Right forelimb (tissue), 1 donor: ENCODE data around the gene FAM240A.
"Not testable (repeated sequence)": the region's sequence is repeated elsewhere in the genome, so short reads cannot be mapped to it uniquely, and the experiment has no call there.

ENCODE experiments used
- DNase-seq: peaks from one replicate; pipeline ENCODE4 v3.0.0-alpha.2; 2018

FAM240A gene

DNA sequence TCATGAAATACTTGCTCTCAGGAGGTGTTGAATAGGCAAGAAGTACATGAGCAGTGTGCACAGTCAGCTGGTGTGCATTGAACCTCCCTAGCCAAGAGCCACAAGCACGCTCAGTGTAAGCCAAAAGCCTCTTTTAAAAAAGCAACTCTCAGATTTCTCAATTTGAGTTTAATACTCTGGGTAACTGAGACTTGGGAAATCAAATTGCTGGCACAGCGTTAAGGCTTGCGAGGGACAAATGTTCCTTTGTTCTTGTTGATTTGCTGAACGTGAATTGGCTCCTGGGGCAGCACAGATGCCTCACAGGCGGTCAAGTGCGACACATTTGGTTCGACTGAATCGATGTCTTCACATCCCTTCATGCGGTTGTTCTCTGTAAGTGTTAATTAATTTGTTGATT, at the start of gene FAM240A:
FAM240A (plus strand) TSS at position 202 of the 400 bp plus-strand sequence; CDS start at position 361, 159 bp downstream.
- no peak for DNase-seq

DNA sequence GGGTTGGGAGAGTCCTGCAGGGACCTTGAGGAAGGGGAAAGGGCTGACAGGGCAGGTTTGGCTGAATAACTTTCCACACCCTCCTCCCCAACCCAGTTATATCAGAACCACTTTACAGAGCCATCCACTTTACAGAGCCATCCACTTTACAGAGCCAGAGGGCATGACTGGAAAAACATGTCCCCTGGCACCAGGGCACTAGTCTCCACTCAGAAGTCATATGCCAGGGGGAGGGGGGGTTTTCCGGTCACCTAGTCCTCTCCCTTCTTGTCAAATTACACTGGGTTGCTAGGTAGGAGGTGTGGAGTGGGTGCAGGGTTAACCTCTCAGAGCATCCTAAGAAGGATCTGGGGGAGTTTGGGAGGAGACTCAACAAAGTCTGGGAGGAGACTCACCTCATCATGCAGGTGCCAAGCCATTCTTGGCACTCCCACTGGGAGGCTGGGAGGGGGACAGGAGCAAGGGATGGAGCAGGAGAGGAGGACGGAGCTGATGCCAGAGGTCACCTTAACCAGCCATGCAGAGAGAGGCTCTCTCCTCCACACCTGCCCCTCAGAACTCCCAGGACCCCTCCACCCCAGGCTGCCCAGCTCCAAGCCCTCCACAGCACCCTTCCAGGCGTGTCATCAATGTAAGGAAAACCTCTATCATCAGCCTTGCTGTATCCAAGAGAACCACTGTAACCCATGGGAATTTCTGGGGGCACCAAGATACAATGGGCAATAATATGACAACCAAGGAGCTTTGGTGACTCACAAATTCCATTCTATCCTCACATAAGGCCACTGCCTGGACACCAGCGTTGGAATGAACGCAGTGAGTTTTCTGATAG, 47.9 kb upstream of the FAM240A start:
- no peak for DNase-seq

DNA sequence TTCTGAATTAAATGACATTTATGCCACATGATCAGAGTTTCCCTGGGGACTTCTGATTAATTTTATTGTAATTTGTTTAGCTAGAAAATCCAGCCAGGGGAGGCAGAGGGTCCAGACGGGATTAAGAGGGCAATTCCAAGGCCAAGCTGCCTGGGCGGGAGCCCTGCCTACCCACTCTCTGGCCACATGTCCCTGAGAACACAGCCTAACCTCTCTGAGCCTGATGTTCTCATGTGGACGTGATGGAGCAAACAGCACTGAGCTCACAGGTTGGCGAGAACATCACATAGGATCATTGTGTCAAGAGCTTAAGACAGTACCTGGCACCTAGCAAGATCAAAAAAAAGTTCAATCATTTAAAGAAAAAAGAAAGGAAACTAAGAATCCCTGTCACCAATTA, 47.2 kb upstream of the FAM240A start:
- no peak for DNase-seq

DNA sequence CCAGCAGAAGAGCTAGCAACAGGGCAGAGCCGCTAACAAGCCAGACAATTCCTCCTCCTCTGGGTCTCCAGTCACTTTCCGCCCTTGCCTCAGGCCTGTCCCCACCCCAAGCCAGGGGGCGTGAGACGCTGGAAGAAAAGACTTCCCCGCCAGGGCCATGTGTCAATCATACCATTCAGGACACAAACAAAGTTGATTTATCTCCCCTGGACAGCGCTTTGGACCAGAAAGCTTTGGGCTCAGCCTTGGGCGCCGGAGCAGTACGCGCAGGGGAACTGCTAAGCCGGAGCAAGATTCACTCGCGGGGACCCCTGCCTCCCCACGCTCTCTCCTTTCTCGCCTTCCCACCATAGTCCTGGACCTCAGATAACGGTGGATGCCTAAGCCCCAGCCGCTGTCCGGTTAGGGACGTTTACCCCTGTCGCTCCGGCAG, 46.7 kb upstream of the FAM240A start:
- DNase-seq = peak; percentile 50

- DNase-seq = peak; percentile 76
These were observed 46.2 kb upstream of the FAM240A start, which contains the start of gene LRRC2 for GRCh38 chr3:46566040-46566641. Gene LRRC2, minus strand, starts transcription at chr3:46566302. Its CDS starts 14,711 bp downstream, at chr3:46551591.

DNA sequence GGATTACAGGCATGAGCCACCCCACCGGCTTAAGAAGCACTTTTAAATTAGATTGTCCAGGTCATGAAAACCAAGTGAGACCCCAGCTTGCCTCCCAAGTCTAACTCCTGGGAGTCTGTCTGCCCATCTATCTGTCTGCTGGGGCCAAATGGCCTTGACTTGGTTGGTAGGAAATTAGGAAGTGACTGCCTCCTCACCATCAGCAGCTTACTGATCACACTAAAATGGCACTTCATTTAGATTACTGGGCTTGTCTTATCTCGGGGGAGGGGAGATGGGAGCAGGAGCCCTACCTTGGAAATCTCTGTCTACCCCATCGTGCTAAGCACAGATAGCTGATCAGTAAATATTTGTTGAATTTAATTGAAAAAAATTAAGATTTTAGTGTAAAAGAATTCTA, 40.6 kb upstream of the FAM240A start:
- no peak for DNase-seq

DNA sequence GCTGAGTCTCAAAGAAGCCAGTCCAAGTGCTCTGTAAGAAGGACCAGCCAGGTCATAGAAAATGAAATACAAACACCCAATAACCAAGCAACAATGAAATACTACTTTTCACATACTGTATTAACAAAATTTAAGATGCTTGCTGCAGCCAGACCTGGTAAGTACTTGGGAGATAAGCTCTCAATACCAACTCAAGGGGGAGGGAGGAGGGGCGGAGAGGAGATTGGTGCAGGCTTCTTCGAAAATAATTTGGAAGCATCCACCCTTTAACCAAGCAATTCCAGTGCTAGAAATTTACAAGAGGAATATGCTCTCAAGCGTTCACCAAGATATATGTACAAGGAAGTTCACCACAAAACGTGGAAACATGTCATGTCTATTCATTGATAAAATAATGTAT, 38.6 kb upstream of the FAM240A start:
- no peak for DNase-seq

GRCh38 chr3:46574243-46574646, 38.1 kb upstream of the FAM240A start:
- no peak for DNase-seq

DNA sequence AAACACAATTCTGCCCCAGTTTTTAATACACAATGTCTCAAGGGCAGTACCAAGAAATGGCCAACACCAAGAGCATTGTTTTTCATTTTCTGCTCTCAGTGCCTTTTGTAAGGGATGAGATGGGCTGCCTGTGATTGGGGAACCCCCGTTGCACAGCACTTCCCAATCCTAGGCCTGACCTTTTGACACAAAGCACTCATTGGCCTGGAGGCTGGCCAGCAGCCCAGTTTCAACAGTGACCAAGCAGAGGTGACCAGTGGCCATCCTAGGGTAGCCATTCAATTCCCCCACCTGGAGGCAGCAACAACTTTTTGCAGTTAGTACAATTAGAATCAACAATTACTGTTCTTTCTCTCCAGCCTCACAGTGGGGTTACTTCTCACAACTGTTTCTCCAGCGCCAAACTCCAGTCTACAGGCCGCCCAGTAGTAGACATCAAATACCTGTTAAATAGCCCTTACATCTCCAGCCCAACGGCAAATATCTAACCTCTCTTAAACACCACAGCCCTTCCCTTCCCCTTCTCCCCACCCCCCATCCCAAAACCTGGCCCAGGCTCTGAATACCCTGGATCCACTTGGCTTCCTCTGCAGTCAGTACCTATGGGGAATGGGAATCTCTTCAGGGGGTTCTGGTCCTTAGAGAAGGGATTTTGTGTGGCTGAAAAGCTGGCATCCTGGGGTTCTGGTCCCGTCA, 37.3 kb upstream of the FAM240A start:
- no peak for DNase-seq

- DNase-seq = no peak
These were observed 36.6 kb upstream of the FAM240A start for GRCh38 chr3:46575577-46576222.

- no peak for DNase-seq
These were observed 35.9 kb upstream of the FAM240A start for GRCh38 chr3:46576386-46576785.

GRCh38 chr3:46576879-46577278, 35.4 kb upstream of the FAM240A start:
- no peak for DNase-seq

GRCh38 chr3:46577580-46578249, 34.6 kb upstream of the FAM240A start:
- not testable (repeated sequence) for DNase-seq

GRCh38 chr3:46578973-46579755, 33.2 kb upstream of the FAM240A start:
- DNase-seq = no peak

DNA sequence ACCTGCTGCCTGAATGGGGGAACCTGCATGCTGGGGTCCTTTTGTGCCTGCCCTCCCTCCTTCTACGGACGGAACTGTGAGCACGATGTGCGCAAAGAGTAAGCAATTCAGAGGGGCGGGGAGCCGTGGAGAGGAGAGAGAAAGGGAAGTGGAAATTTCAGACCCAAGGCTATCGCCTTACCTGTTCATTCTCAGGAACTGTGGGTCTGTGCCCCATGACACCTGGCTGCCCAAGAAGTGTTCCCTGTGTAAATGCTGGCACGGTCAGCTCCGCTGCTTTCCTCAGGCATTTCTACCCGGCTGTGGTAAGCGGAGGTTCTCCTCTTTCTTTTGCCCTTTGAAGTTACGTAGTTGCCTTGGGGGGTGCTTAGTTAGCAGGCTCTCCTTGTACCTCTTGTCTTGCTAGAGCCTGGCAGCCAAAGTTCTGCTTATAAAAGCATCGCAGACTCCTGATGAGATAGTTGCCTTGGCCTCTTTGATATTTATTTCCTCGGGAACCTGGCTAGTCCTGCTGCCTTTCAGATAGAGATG, 32.5 kb upstream of the FAM240A start:
- no peak for DNase-seq

DNA sequence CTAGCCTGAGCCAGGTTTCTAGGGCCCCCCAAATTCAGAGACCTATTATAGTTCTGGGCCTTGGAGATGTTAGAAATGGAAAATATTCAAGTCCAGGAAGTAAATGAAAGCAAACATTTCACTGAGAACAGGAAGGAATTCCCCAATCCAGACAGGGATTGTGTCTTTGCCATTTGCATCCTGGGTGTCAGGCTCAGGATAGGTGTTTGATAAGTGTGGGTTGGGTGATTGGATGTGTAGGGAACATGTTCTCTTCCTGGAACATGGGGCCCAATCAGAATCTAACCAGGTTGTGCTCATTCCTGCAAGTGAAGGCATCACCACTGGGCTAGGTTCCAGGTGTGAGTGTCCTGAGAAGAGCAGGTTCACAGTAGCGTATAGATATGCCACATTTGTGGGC, 31.6 kb upstream of the FAM240A start:
- DNase-seq = no peak

DNA sequence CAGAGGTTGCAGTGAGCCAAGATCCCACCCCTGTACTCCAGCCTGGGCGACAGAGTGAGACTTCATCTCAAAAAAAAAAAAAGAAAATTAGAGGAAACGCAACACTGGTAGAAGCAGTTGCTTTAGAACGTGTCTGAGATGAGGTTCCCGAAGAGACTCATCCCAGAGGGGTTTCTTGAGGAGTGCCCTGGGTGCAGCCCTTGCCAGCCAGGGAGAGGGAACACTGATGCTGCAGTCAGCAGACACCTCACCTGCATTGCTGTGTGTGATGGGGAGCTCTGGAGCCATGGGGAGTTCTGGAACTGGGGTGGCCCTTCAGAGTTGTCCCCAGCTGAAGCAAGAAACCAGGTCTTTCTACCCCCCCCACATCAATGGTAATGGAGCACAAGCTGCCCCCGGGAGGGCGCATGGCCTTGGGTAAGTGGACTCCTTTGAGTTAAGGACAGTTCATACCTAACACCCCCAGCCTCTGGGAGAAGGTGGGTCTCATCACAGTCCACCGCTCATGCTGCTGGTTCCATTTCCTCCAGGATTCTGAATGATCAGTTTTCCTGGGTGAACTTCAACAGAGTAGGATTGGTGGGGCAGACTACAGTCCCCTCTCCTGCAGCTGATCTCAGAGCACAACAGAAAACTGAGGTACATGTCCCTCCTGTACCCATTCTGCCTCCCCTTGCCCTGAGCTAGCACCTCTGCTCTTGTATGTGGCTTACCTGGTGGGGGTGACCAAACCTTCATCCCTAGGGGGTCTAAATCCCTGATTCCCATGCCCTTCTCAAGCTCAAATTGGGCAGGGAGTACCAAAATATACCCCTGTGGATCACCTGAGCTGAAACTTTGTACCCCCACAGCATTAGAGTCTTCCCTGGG, 27.5 kb upstream of the FAM240A start:
- DNase-seq = no peak

DNA sequence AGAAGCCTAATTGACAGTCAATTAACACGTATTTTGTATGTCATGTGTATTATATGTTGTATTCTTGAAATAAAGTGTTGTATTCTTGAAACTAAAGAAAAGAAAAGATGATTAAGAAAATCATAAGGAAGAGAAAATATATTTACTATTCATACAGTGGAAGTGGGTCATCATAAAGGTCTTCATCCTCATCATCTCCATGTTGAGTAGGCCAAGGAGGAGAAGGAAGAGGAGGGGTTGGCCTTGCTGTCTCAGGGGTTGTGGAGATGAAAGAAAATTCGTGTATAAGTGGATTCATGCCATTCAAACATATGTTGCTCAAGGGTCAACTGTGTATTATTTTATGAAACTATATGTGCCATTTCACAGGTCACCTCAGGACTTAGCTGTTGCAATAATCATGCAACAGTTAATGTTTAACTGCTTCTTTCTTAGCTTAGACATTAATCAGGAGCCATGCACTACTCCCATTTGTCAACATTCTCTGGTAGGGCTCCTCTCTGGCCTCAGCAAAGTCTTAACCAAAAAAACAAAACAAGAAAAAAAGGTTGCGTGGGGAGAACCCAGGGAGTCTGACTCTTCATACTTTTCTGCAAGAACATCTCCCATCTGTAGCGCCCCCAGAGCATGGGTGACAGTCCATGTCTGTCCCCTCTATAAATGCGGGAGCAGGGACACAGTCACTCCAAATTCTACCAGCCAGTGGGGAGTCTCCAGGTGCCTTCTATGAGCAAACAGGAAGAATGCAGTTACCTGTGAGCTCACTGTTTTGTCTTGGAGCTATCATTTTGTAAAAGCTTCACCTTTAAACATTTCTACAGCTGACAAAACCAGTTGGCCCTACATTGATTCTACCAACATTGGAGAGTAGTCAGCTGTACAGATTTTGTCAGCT, 26.3 kb upstream of the FAM240A start:
- DNase-seq = no peak

- DNase-seq = no peak
These were observed 25.5 kb upstream of the FAM240A start for GRCh38 chr3:46586738-46587246.
